Pancreas (tissue), 10 donors: ENCODE results near the gene SPINK9. TPM values are rescaled to one million over a fixed set of nuclear protein-coding genes. Genes with fewer than 3 reads are reported as not detected.

Experiments
- ATAC-seq, 4 donors: fragments of 200-7000 bp; cut with Tn5 transposase; one replicate each; pipeline versions ENCODE4 v1.8.0 to v1.9.1; 2020; ENCODE audit warnings: mild to moderate bottlenecking in 4 of 4, moderate library complexity in 4 of 4
- DNase-seq, 6 donors: peaks; one replicate each; pipeline ENCODE4 v3.0.0-alpha.2; 2020
- FAIRE-seq: peaks from 2 replicates; lab custom pipeline; 2012; peaks lifted over from hg19 to GRCh38; lab: Jason Lieb, UNC
- H3K27ac ChIP-seq, 4 donors: fragments of 200-600 bp; sonication (generic); 1 replicate in 3 of 4; 2 replicates in 1 of 4; pipeline versions ENCODE4 v1.5.0 to v1.8.0; 2020
- H3K27me3 ChIP-seq, 4 donors: fragments of 200-600 bp; one replicate each; pipeline ENCODE4 v1.8.0; 2021
- H3K36me3 ChIP-seq, 3 donors: fragments of 200-600 bp; sonication (generic) in 1 of 3; one replicate each; pipeline versions ENCODE4 v1.5.0 to v1.8.0; 2020 to 2021
- H3K4me1 ChIP-seq, 3 donors: fragments of 200-600 bp; one replicate each; pipeline ENCODE4 v1.8.0; 2021
- H3K4me3 ChIP-seq, 4 donors: fragments of 200-600 bp; sonication (generic) in 2 of 4; one replicate each; pipeline versions ENCODE4 v1.5.0 to v1.8.0; 2020 to 2021
- H3K9me3 ChIP-seq, 4 donors: fragments of 200-600 bp; one replicate each; pipeline ENCODE4 v1.8.0; 2021
- CTCF ChIP-seq, 4 donors: fragments of 200-600 bp; sonication (generic) in 3 of 4; IDR thresholded peaks; one replicate each; pipeline versions ENCODE4 v1.5.0 to v1.8.0; 2021; ENCODE audit warnings: antibody characterized with exemption in 4 of 4
- WGBS, 2 donors: extraction: QIAGEN DNeasy Blood & Tissue Kit; methylation state at CpG; one replicate each; pipeline ENCODE4 v1.1.7; 2013; 5-methylcytosine and 5-hydroxymethylcytosine counted together
- intact Hi-C, 3 donors: fragments of 100-400 bp; cut with DNase I; formaldehyde crosslinking; loops; one replicate each; pipeline versions ENCODE4 v1.11.1 to v1.14.2; 2022
- polyA plus RNA-seq, 2 donors: library from polyadenylated mRNA; stranded (reverse); fragments of 200-250 nt; gene quantifications; one replicate each; pipeline ENCODE4 v1.2.3, GENCODE V29; 2013
- total RNA-seq, 6 donors: library from RNA; stranded (reverse); fragmentation: NEBNext Ultra II Directional in 4 of 6; extraction: Animal tissue kit (Norgen Biotek cat#: 25700) in 4 of 6; gene quantifications; one replicate each; pipeline versions ENCODE4 v1.2.1 to v1.2.4, GENCODE V29; 2021 to 2023
- donor health status: healthy with polysubstance abuse.
- donor health status: DM: no; HTN: no; CAD: no; lungs with moderate emphysema.
- donor health status: DM: no; HTN: no; CAD: no.
- donor health status: control.
- donor health status: control.
- donor health status: Bipolar disorder and iron deficiency.
- donor health status: DM: yes; HTN: yes; CAD: no.
- donor health status: DM: no; HTN: no; CAD: no.
- donor health status: DM: no; HTN: no; CAD: no.
- donor health status: DM: yes; HTN: yes; CAD: no.

Gene SPINK9
- total and polyA plus RNA-seq, 8 donors = 0.38 TPM; not detected in 7

GRCh38 chr5:148364343-148364742, 29.0 kb downstream of the SPINK9 start:
- ATAC-seq = peak in 1 of 4 donors; percentile 72
- no peak overlapping the region for H3K27ac ChIP-seq
- intact Hi-C loops = no loop called here

DNA sequence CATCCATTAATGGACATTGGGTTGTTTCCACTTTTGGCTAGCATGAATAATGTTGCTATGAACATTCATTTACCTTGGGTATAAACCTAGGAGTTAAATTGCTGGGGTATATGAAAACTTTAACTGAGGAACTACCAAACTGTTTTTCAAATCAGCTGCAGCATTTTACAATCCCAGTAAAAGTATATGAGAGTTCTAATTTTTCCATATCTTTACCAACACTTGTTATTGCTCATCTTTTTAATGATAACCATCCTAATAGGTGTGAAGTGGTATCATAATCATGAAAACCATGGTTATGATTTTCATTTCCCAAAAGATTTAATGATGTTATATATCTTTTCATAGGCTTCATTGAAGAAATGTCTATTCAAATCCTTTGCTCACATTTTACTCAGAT, 32.9 kb downstream of the SPINK9 start:
- intact Hi-C loops = no loop called here
- no peaks in the 10 kb centered on the region for H3K27me3 ChIP-seq
- peaks cover 0 to 11% (median 9%) of the 10 kb centered on the region in 3 donors for H3K4me1 ChIP-seq
- H3K4me3 ChIP-seq = no peak overlapping the region
- FAIRE-seq (no peak), ATAC-seq (no peak), DNase-seq (no peak)
- TF ChIP-seq CTCF (IDR thresholded peaks at IDR 0.05) = no peak
- H3K27ac ChIP-seq = no peak overlapping the region
- H3K9me3 ChIP-seq = no peaks in the 10 kb centered on the region
- H3K36me3 ChIP-seq = no peaks in the 10 kb centered on the region

More at GRCh38 chr5:148364343-148364742, 29.0 kb downstream of the SPINK9 start:
- Histone ChIP-seq H3K9me3 (no peaks in the 10 kb centered on the region), H3K4me1 (peaks cover 0 to 11% (median 9%) of the 10 kb centered on the region in 3 donors), H3K27me3 (no peaks in the 10 kb centered on the region), H3K36me3 (no peaks in the 10 kb centered on the region), H3K4me3 (no peak overlapping the region)
- no peak for FAIRE-seq
- TF ChIP-seq CTCF (IDR thresholded peaks at IDR 0.05) = no peak
- DNase-seq = no peak

DNA sequence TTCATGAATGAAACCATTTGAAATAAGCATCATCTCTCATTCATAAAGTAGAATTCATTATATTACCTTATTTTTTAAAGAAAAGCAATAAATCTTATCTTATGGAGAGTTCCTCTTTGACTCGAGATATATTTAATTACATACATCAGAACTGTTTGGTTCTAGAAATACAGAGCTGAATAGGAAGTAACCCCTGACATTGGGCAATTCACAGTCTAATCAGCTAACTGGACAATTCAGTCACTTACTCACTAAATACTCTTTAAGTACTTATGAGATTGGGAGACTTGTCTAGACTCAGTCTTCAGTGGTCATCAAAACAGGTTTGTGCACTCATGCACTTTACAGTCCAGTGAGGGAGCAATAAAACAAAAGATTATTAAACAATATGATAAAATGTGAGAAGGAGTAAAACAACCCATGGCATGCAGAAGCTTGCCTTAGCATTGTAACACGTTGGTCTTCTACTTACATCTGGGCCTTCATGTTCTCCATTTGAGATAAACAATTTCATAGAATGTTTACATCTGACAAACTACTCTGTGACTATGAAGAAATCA, 36.9 kb downstream of the SPINK9 start:
- Histone ChIP-seq H3K4me1 (no peaks in the 10 kb centered on the region), H3K36me3 (no peaks in the 10 kb centered on the region), H3K4me3 (no peak overlapping the region), H3K27me3 (no peaks in the 10 kb centered on the region), H3K27ac (no peak overlapping the region), H3K9me3 (no peaks in the 10 kb centered on the region)
- ATAC-seq (no peak), DNase-seq (no peak), FAIRE-seq (no peak)
- TF ChIP-seq CTCF (IDR thresholded peaks at IDR 0.05) = no peak
- intact Hi-C loops = no loop called here
- 65 to 71% methylated on average over 2 of the region's 2 CpGs for WGBS, 2 donors

GRCh38 chr5:148372893-148373292, 37.5 kb downstream of the SPINK9 start:
- H3K36me3 ChIP-seq = no peaks in the 10 kb centered on the region
- DNase-seq (no peak), ATAC-seq (no peak), FAIRE-seq (no peak)
- H3K9me3 ChIP-seq = no peaks in the 10 kb centered on the region
- H3K4me3 ChIP-seq = no peak overlapping the region
- no peaks in the 10 kb centered on the region for H3K27me3 ChIP-seq
- intact Hi-C loops = no loop called here
- no peak for TF ChIP-seq CTCF (IDR thresholded peaks at IDR 0.05)
- H3K27ac ChIP-seq = no peak overlapping the region
- no peaks in the 10 kb centered on the region for H3K4me1 ChIP-seq

DNA sequence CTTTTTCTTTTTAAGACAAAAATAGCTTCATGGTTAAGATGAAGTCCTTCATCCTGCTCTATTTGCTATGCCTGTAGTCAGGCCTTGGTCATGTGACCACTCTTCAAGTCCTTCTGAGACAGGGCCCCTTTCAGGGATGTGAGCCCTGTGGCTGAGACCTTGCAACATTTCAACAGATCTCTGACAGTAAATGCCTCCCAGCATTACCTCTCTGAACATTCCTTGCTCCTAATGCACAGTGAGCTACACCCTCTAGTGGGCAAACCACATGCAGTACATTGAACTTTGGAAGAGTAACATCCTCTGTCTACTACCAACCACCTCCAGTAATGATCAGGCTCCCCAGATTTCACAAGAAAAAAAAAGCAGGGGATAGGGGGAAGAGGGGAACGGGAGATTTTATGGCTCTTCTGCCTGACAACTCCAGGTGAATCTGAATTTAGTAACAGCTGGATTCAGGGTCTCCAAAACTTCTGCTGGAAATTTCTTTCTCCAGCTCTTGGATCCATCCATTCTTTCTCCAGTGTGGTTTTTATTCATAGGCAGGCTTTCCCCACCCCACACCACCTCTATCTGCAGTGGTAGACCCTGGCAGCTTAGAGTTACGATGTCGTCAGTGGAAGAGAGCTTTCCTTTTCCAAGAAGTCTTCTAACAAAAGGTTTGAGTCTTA, 39.5 kb downstream of the SPINK9 start:
- DNase-seq (peak in 2 of 6 donors; percentile 9 to 41), ATAC-seq (peak; percentile 84 to 97 (median 92)), FAIRE-seq (no peak)
- Histone ChIP-seq H3K4me3 (no peak overlapping the region), H3K27me3 (no peaks in the 10 kb centered on the region), H3K27ac (no peak overlapping the region), H3K36me3 (no peaks in the 10 kb centered on the region), H3K9me3 (no peaks in the 10 kb centered on the region), H3K4me1 (no peaks in the 10 kb centered on the region)
- peak; percentile 25 to 55 (median 45) for TF ChIP-seq CTCF (IDR thresholded peaks at IDR 0.05)
- intact Hi-C loops = no loop called here
- 58 to 75% methylated on average over 3 of the region's 3 CpGs for WGBS, 2 donors
